Vagina (tissue), 2 donors: ENCODE data around the gene PTPRN2. TPM values are rescaled to one million over a fixed set of nuclear protein-coding genes. Genes with fewer than 3 reads are reported as not detected.

ENCODE experiments used
- DNase-seq, 2 donors: peaks; one replicate each; pipeline ENCODE4 v3.0.0-alpha.2; 2017; ENCODE audit errors: extremely low spot score in 2 of 2
- H3K27ac ChIP-seq: fragments of 200-600 bp; sonication (generic); one replicate; pipeline ENCODE4 v1.5.1; 2019
- H3K27me3 ChIP-seq: fragments of 200-600 bp; sonication (generic); one replicate; pipeline ENCODE4 v1.5.1; 2019
- H3K36me3 ChIP-seq, 2 donors: fragments of 200-600 bp; sonication (generic); one replicate each; pipeline ENCODE4 v1.5.1; 2017 to 2019
- H3K4me1 ChIP-seq: fragments of 200-600 bp; sonication (generic); one replicate; pipeline ENCODE4 v1.5.1; 2019
- H3K4me3 ChIP-seq, 2 donors: fragments of 200-600 bp; sonication (generic); 1 replicate in 1 of 2; 2 replicates in 1 of 2; pipeline ENCODE4 v1.5.1; 2016 to 2019
- H3K9me3 ChIP-seq: fragments of 200-600 bp; sonication (generic); one replicate; pipeline ENCODE4 v1.5.1; 2019
- CTCF ChIP-seq, 3 experiments: fragments of 450-650 bp in 2 of 3; fragments of 200-600 bp in 1 of 3; sonication (generic) in 1 of 3; IDR thresholded peaks; one replicate each; pipeline ENCODE4 v1.5.1; 2017 to 2019; ENCODE audit warnings: antibody characterized with exemption in 3 of 3, mild to moderate bottlenecking in 2 of 3, moderate library complexity in 2 of 3
- POLR2A ChIP-seq, 2 donors: fragments of 450-650 bp; IDR thresholded peaks; one replicate each; pipeline ENCODE4 v1.6.1; 2017; ENCODE audit warnings: antibody characterized with exemption in 2 of 2, mild to moderate bottlenecking in 2 of 2, moderate library complexity in 2 of 2
- POLR2AphosphoS5 ChIP-seq, 2 donors: sonication (generic); formaldehyde crosslinking; IDR thresholded peaks; one replicate each; pipeline ENCODE4 v1.9.0; 2017; ENCODE audit warnings: antibody characterized with exemption in 2 of 2, mild to moderate bottlenecking in 2 of 2, low read depth in 1 of 2; ENCODE audit not compliant: insufficient read depth in 1 of 2
- intact Hi-C: fragments of 100-400 bp; cut with DNase I; formaldehyde crosslinking; loops from one replicate; pipeline ENCODE4 v1.15.1; 2023
- total RNA-seq: library from RNA; depleted of rRNA; stranded (reverse); fragments of >200 nt; gene quantifications from one replicate; pipeline ENCODE4 v1.2.3, GENCODE V29; 2016

Gene PTPRN2
- total RNA-seq, 1 donor from 2014 or later, result 7.4 TPM

GRCh38 chr7:158452331-158452730 is 135.3 kb downstream of the PTPRN2 start:
- no peak overlapping the region for H3K4me3 ChIP-seq
- no peak for DNase-seq
- H3K36me3 ChIP-seq, result no peaks in the 10 kb centered on the region
- intact Hi-C loops, result no loop called here
- H3K27me3 ChIP-seq, result no peaks in the 10 kb centered on the region
- H3K27ac ChIP-seq, result no peak overlapping the region
- TF ChIP-seq POLR2AphosphoS5 (IDR thresholded peaks at IDR 0.05; ENCODE audit: insufficient read depth in 1 of 2, low read depth in 1 of 2) (no peak), POLR2A (IDR thresholded peaks at IDR 0.05) (no peak), CTCF (IDR thresholded peaks at IDR 0.05) (no peak)
- H3K9me3 ChIP-seq, result no peaks in the 10 kb centered on the region
- H3K4me1 ChIP-seq, result no peaks in the 10 kb centered on the region

- Histone ChIP-seq H3K4me3 (no peak overlapping the region), H3K27me3 (no peaks in the 10 kb centered on the region), H3K9me3 (no peaks in the 10 kb centered on the region), H3K27ac (no peak overlapping the region), H3K36me3 (no peaks in the 10 kb centered on the region), H3K4me1 (no peaks in the 10 kb centered on the region)
- intact Hi-C loops, result no loop called here
- DNase-seq, result no peak
- TF ChIP-seq POLR2AphosphoS5 (IDR thresholded peaks at IDR 0.05; ENCODE audit: insufficient read depth in 1 of 2, low read depth in 1 of 2), result no peak
- no peak for TF ChIP-seq CTCF (IDR thresholded peaks at IDR 0.05)
- TF ChIP-seq POLR2A (IDR thresholded peaks at IDR 0.05), result no peak
Measured at GRCh38 chr7:158450476-158451124, 137.0 kb downstream of the PTPRN2 start.

GRCh38 chr7:158449942-158450341 is 137.7 kb downstream of the PTPRN2 start:
- no peak for DNase-seq
- Histone ChIP-seq H3K27ac (no peak overlapping the region), H3K9me3 (no peaks in the 10 kb centered on the region), H3K4me3 (no peak overlapping the region), H3K36me3 (no peaks in the 10 kb centered on the region), H3K4me1 (no peaks in the 10 kb centered on the region), H3K27me3 (no peaks in the 10 kb centered on the region)
- intact Hi-C loops, result no loop called here
- no peak for TF ChIP-seq POLR2A (IDR thresholded peaks at IDR 0.05)
- TF ChIP-seq CTCF (IDR thresholded peaks at IDR 0.05), result no peak
- no peak for TF ChIP-seq POLR2AphosphoS5 (IDR thresholded peaks at IDR 0.05; ENCODE audit: insufficient read depth in 1 of 2, low read depth in 1 of 2)

GRCh38 chr7:158449266-158449665 is 138.4 kb downstream of the PTPRN2 start:
- no peak for TF ChIP-seq CTCF (IDR thresholded peaks at IDR 0.05)
- no peak for TF ChIP-seq POLR2AphosphoS5 (IDR thresholded peaks at IDR 0.05; ENCODE audit: insufficient read depth in 1 of 2, low read depth in 1 of 2)
- no peak for TF ChIP-seq POLR2A (IDR thresholded peaks at IDR 0.05)
- intact Hi-C loops, result no loop called here
- H3K9me3 ChIP-seq, result no peaks in the 10 kb centered on the region
- H3K4me3 ChIP-seq, result no peak overlapping the region
- no peak for DNase-seq
- no peaks in the 10 kb centered on the region for H3K36me3 ChIP-seq
- no peaks in the 10 kb centered on the region for H3K4me1 ChIP-seq
- no peaks in the 10 kb centered on the region for H3K27me3 ChIP-seq
- no peak overlapping the region for H3K27ac ChIP-seq

GRCh38 chr7:158448430-158449100 is 139.1 kb downstream of the PTPRN2 start:
- H3K4me1 ChIP-seq, result no peaks in the 10 kb centered on the region
- TF ChIP-seq CTCF (IDR thresholded peaks at IDR 0.05) (no peak), POLR2AphosphoS5 (IDR thresholded peaks at IDR 0.05; ENCODE audit: insufficient read depth in 1 of 2, low read depth in 1 of 2) (no peak), POLR2A (IDR thresholded peaks at IDR 0.05) (no peak)
- H3K4me3 ChIP-seq, result no peak overlapping the region
- no peak overlapping the region for H3K27ac ChIP-seq
- intact Hi-C loops, result no loop called here
- no peak for DNase-seq
- no peaks in the 10 kb centered on the region for H3K36me3 ChIP-seq
- H3K27me3 ChIP-seq, result no peaks in the 10 kb centered on the region
- H3K9me3 ChIP-seq, result no peaks in the 10 kb centered on the region
